Upper lobe of right lung (tissue), 1 donor: ENCODE data around the gene CRHR1. TPM values are rescaled to one million over a fixed set of nuclear protein-coding genes. Genes with fewer than 3 reads are reported as not detected.

Experiments used
- ATAC-seq: fragments of 200-7000 bp; cut with Tn5 transposase; one replicate; pipeline ENCODE4 v1.9.1; 2020; ENCODE audit warnings: mild to moderate bottlenecking, moderate library complexity
- DNase-seq: peaks from one replicate; pipeline ENCODE4 v3.0.0-alpha.2; 2020
- H3K27ac ChIP-seq: fragments of 200-600 bp; one replicate; pipeline ENCODE4 v1.8.0; 2022
- H3K27me3 ChIP-seq: fragments of 200-600 bp; one replicate; pipeline ENCODE4 v1.8.0; 2022; ENCODE audit warnings: mild to moderate bottlenecking
- H3K36me3 ChIP-seq: fragments of 200-600 bp; one replicate; pipeline ENCODE4 v1.8.0; 2022
- H3K4me1 ChIP-seq: fragments of 200-600 bp; one replicate; pipeline ENCODE4 v1.8.0; 2022
- H3K4me3 ChIP-seq: fragments of 200-600 bp; one replicate; pipeline ENCODE4 v1.8.0; 2022; ENCODE audit warnings: mild to moderate bottlenecking
- H3K9me3 ChIP-seq: fragments of 200-600 bp; one replicate; pipeline ENCODE4 v1.8.0; 2022
- intact Hi-C: fragments of 100-400 bp; cut with DNase I; formaldehyde crosslinking; loops from one replicate; pipeline ENCODE4 v1.11.0; 2022
- total RNA-seq: library from RNA; stranded (reverse); fragmentation: NEBNext Ultra II Directional; extraction: Animal tissue kit (Norgen Biotek cat#: 25700); gene quantifications from one replicate; pipeline ENCODE4 v1.2.1, GENCODE V29; 2021
- TF ChIP-seq, protein P1 (sequence below): fragments of 200-600 bp; IDR thresholded peaks from one replicate; pipeline ENCODE4 v1.8.0; 2022; ENCODE audit warnings: antibody characterized with exemption
- donor health status: DM: no; HTN: yes; CAD: no; lungs with severe emphysema.

The CRHR1 gene
- total RNA-seq, 1 donor from 2014 or later = not detected

DNA sequence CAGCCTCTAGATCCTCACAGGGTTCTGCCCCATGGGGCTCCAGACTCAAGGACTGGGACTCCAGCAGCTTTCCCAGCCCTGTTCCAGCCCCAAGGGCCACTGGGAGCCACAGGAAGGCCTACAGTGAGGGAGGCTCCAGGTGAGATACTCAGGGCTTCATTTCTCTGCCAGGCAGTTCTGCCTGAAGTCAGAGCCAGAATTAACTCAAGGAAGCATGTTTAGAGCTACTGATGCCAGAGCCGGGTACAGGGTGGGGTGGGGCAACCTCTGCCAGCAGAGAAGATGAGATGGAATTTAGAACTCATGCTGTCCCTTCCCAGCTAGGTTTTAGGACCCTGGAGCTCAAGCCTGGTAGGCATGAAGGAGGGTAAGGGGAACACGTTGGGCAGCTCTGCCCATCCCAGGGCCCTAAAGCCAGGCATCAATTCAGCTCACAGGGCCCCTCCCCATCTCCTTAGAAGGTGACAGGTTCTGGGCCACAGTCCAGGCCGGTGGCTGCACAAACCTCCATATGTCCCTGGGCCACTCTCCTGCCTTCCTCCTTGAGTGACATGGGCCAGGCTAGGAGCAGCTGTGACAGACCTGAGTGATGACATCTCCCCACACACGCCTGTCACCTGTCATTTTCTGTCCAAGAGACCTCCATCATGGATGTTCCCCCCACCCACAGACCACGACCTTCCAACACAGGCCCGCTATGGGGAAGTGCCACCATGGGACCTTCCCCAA, 36.1 kb downstream of the CRHR1 start:
- H3K27ac ChIP-seq = no peak overlapping the region
- no peaks in the 10 kb centered on the region for H3K9me3 ChIP-seq
- H3K4me1 ChIP-seq = no peaks in the 10 kb centered on the region
- intact Hi-C loops = no loop called here
- H3K4me3 ChIP-seq = no peak overlapping the region
- no peak for ATAC-seq
- TF ChIP-seq, protein P1, sequence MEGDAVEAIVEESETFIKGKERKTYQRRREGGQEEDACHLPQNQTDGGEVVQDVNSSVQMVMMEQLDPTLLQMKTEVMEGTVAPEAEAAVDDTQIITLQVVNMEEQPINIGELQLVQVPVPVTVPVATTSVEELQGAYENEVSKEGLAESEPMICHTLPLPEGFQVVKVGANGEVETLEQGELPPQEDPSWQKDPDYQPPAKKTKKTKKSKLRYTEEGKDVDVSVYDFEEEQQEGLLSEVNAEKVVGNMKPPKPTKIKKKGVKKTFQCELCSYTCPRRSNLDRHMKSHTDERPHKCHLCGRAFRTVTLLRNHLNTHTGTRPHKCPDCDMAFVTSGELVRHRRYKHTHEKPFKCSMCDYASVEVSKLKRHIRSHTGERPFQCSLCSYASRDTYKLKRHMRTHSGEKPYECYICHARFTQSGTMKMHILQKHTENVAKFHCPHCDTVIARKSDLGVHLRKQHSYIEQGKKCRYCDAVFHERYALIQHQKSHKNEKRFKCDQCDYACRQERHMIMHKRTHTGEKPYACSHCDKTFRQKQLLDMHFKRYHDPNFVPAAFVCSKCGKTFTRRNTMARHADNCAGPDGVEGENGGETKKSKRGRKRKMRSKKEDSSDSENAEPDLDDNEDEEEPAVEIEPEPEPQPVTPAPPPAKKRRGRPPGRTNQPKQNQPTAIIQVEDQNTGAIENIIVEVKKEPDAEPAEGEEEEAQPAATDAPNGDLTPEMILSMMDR = no peak
- DNase-seq = no peak
- H3K36me3 ChIP-seq = no peaks in the 10 kb centered on the region
- H3K27me3 ChIP-seq = peaks cover 6% of the 10 kb centered on the region

GRCh38 chr17:45821147-45821546, 37.0 kb downstream of the CRHR1 start:
- no peak for ATAC-seq
- Histone ChIP-seq H3K27ac (no peak overlapping the region), H3K4me1 (no peaks in the 10 kb centered on the region), H3K4me3 (no peak overlapping the region), H3K9me3 (no peaks in the 10 kb centered on the region), H3K36me3 (no peaks in the 10 kb centered on the region), H3K27me3 (peaks cover 6% of the 10 kb centered on the region)
- TF ChIP-seq, protein P1 = no peak
- intact Hi-C loops = no loop called here
- no peak for DNase-seq

DNA sequence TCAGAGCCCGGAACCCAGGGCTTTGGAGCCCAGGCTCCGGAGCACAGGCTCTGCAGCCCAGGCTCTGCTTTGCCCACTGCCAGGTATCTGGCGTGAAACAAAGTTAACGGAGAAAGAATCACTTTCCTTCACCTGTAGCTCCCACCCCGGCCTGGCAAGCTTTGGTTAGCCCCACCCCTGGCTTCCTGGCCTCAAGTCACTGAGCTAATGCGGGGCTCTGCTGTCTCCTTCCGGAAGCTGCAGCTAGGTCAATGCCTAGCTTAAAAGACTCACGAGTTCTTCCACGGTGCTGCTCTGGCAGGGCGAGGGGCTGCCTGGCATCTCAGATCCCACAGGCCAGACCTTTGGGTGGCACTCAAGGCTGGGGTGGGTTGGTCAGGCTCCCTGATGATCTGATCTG, 39.5 kb downstream of the CRHR1 start:
- intact Hi-C loops = no loop called here
- no peak for DNase-seq
- Histone ChIP-seq H3K9me3 (no peaks in the 10 kb centered on the region), H3K4me1 (no peaks in the 10 kb centered on the region), H3K4me3 (no peak overlapping the region), H3K27ac (no peak overlapping the region), H3K36me3 (no peaks in the 10 kb centered on the region), H3K27me3 (peaks cover 6% of the 10 kb centered on the region)
- no peak for ATAC-seq
- TF ChIP-seq, protein P1 = no peak

DNA sequence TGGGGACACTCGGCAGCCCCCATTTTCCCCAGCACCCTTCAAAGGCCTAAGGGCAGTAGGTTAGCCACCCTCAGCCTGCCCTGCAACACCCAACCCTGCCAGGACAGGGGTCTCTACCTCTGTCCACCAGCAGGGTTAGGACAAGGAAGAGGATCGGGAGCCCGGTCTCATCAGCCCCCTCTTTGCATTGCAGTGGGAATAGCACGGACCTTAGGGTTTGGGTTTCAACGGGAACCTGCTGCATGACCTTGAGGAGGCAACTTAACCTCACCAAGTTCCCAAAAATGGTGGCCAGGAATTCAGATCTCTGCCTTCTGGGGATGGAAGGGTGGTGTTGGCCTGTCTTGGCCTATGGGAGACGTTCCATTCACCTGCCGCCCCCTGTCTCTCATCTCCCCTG, 40.4 kb downstream of the CRHR1 start:
- Histone ChIP-seq H3K36me3 (no peaks in the 10 kb centered on the region), H3K9me3 (no peaks in the 10 kb centered on the region), H3K27me3 (peaks cover 7% of the 10 kb centered on the region), H3K4me3 (no peak overlapping the region), H3K4me1 (no peaks in the 10 kb centered on the region), H3K27ac (no peak overlapping the region)
- intact Hi-C loops = no loop called here
- TF ChIP-seq, protein P1 = no peak
- DNase-seq = no peak
- no peak for ATAC-seq

GRCh38 chr17:45824901-45825492, 40.9 kb downstream of the CRHR1 start:
- no peak for ATAC-seq
- H3K27me3 ChIP-seq = peaks cover 12% of the 10 kb centered on the region
- no peaks in the 10 kb centered on the region for H3K4me1 ChIP-seq
- H3K36me3 ChIP-seq = no peaks in the 10 kb centered on the region
- TF ChIP-seq, protein P1 = no peak
- H3K9me3 ChIP-seq = no peaks in the 10 kb centered on the region
- DNase-seq = no peak
- no peak overlapping the region for H3K27ac ChIP-seq
- intact Hi-C loops = no loop called here
- H3K4me3 ChIP-seq = no peak overlapping the region
